ENCODE measurements around the gene MMP20. TPM values are rescaled to one million over a fixed set of nuclear protein-coding genes. Genes with fewer than 3 reads are reported as not detected.

Gene MMP20
- polyA plus RNA-seq, 3 donors = not detected

DNA sequence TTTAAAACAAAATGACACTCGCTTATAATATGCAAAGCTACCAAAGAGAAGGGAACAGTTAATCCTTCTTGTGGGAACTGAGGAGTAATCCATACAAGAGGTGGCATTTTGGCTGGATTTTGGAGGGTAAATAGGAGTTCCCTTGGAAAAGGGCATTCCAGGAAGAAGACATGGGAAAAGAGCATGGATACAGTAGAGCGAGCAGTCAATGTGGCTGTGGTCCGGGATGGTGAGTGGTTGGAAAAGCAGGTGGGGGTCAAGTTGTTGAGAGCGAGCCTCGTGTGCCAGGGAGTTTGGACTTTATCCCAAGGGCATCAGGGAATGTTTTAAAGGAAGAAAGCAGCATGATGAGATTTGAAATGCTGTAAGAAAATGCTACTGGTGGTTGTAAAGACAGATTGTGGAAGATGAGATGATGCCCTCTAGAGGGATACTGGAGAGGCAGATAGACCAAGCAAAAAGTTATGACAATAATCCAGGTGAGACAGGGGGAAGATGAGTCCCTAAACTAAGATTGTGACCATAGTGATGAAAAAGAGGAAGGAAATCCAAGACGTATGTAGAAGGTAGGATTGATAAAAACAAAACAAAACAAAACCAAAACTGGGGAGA lies 90.8 kb downstream of the MMP20 start:
- Histone ChIP-seq H3K4me1 (ENCODE audit: control insufficient read depth in 1 of 2, insufficient read depth in 2 of 2, low read length in 2 of 2) (peaks cover 0 to 4% of the 10 kb centered on the region in 2 donors), H3K4me3 (replicated peaks in 1 of 3; ENCODE audit: low read depth in 2 of 3, low read length in 3 of 3) (no peak overlapping the region), H2AFZ (ENCODE audit: insufficient read depth, low read depth, low read length, poor library complexity, severe bottlenecking) (no peak overlapping the region), H3K79me2 (ENCODE audit: insufficient read depth, low read length) (no peaks in the 10 kb centered on the region), H3K27ac (ENCODE audit: low read depth in 1 of 2, low read length in 2 of 2) (no peak overlapping the region), H4K20me1 (ENCODE audit: insufficient read depth, low read length) (no peaks in the 10 kb centered on the region), H3K36me3 (replicated peaks in 1 of 2; ENCODE audit: control insufficient read depth in 1 of 2, insufficient read depth in 2 of 2, low read length in 2 of 2) (no peaks in the 10 kb centered on the region), H3K27me3 (ENCODE audit: control insufficient read depth in 2 of 2, insufficient read depth in 2 of 2, low read length in 2 of 2) (no peaks in the 10 kb centered on the region), H3K9ac (ENCODE audit: insufficient read depth, low read length, poor library complexity, severe bottlenecking) (no peak overlapping the region), H3K4me2 (replicated peaks; ENCODE audit: extremely low read depth, low read length, poor library complexity, severe bottlenecking) (no peak overlapping the region), H3K9me3 (replicated peaks in 1 of 2; ENCODE audit: control insufficient read depth in 1 of 2, insufficient read depth in 1 of 2, low read length in 2 of 2) (no peaks in the 10 kb centered on the region)
- intact Hi-C loops (cut with micrococcal nuclease) = no loop called here
- 99% methylated on average over 5 of the region's 6 CpGs for WGBS (ENCODE audit: insufficient coverage)
- peaks cover 9% of the 10 kb centered on the region for H3K4me1 Mint-ChIP-seq
- peaks cover 0 to 1% (median 0%) of the 10 kb centered on the region in 7 donors for H3K9me3 Mint-ChIP-seq
- H3K27ac Mint-ChIP-seq = no peak overlapping the region
- H3K27me3 Mint-ChIP-seq (ENCODE audit: low read depth in 3 of 3) = peaks cover 0 to 2% (median 1%) of the 10 kb centered on the region in 3 donors
- H3K4me3 Mint-ChIP-seq = no peak overlapping the region
- no peaks in the 10 kb centered on the region for H3K36me3 Mint-ChIP-seq
- no peak for DNase-seq
- TF ChIP-seq, protein P1, sequence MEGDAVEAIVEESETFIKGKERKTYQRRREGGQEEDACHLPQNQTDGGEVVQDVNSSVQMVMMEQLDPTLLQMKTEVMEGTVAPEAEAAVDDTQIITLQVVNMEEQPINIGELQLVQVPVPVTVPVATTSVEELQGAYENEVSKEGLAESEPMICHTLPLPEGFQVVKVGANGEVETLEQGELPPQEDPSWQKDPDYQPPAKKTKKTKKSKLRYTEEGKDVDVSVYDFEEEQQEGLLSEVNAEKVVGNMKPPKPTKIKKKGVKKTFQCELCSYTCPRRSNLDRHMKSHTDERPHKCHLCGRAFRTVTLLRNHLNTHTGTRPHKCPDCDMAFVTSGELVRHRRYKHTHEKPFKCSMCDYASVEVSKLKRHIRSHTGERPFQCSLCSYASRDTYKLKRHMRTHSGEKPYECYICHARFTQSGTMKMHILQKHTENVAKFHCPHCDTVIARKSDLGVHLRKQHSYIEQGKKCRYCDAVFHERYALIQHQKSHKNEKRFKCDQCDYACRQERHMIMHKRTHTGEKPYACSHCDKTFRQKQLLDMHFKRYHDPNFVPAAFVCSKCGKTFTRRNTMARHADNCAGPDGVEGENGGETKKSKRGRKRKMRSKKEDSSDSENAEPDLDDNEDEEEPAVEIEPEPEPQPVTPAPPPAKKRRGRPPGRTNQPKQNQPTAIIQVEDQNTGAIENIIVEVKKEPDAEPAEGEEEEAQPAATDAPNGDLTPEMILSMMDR (IDR thresholded peaks at IDR 0.05) = no peak

DNA sequence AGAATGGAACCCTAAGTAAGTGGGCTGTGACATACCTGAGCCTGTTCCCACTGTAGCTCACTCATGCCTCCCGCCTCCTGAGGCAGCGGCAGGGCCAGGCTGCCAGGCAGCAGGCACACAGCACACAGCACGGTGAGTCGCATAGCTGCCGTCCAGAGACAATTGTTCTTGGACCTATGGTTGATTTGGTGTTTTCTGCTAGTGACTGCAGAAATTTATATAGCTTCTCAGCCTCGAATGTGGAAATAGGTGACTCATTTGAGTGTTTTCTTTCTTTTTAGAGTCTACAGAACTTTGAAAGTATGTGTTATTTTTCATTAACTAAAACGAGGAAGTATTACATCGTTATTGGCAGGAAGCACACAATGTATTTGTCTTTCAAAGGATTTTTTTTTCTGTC lies 94.6 kb downstream of the MMP20 start, which contains the start of gene MMP7:
Gene MMP7 (minus strand): TSS at position 190 of the 400 bp plus-strand sequence. CDS start 47 bp downstream, at position 143.
- Histone ChIP-seq H3K4me3 (replicated peaks in 1 of 3; ENCODE audit: low read depth in 2 of 3, low read length in 3 of 3) (peak within 1 kb of the TSS in 1 of 3 experiments; percentile 57), H3K9ac (ENCODE audit: insufficient read depth, low read length, poor library complexity, severe bottlenecking) (no peak within 1 kb of the TSS), H3K27me3 (ENCODE audit: control insufficient read depth in 2 of 2, insufficient read depth in 2 of 2, low read length in 2 of 2) (no peaks in the 10 kb centered on the region), H3K9me3 (replicated peaks in 1 of 2; ENCODE audit: control insufficient read depth in 1 of 2, insufficient read depth in 1 of 2, low read length in 2 of 2) (no peaks in the 10 kb centered on the region), H3K27ac (ENCODE audit: low read depth in 1 of 2, low read length in 2 of 2) (no peak within 1 kb of the TSS), H4K20me1 (ENCODE audit: insufficient read depth, low read length) (no peaks in the 10 kb centered on the region), H3K4me2 (replicated peaks; ENCODE audit: extremely low read depth, low read length, poor library complexity, severe bottlenecking) (peak within 1 kb of the TSS; percentile 56), H2AFZ (ENCODE audit: insufficient read depth, low read depth, low read length, poor library complexity, severe bottlenecking) (peak within 1 kb of the TSS; percentile 76), H3K79me2 (ENCODE audit: insufficient read depth, low read length) (no peaks in the 10 kb centered on the region), H3K36me3 (replicated peaks in 1 of 2; ENCODE audit: control insufficient read depth in 1 of 2, insufficient read depth in 2 of 2, low read length in 2 of 2) (no peaks in the 10 kb centered on the region), H3K4me1 (ENCODE audit: control insufficient read depth in 1 of 2, insufficient read depth in 2 of 2, low read length in 2 of 2) (peaks cover 0 to 4% of the 10 kb centered on the region in 2 donors)
- no peaks in the 10 kb centered on the region for H3K36me3 Mint-ChIP-seq
- H3K27ac Mint-ChIP-seq = peak within 1 kb of the TSS in 1 of 7 donors; percentile 42
- H3K9me3 Mint-ChIP-seq = peaks cover 0 to 1% (median 0%) of the 10 kb centered on the region in 7 donors
- TF ChIP-seq, protein P1 (IDR thresholded peaks at IDR 0.05) = no peak
- peaks cover 0 to 2% (median 0%) of the 10 kb centered on the region in 3 donors for H3K27me3 Mint-ChIP-seq (ENCODE audit: low read depth in 3 of 3)
- intact Hi-C loops (cut with micrococcal nuclease) = no loop called here
- peak; percentile 3 to 20 (median 8) for DNase-seq
- peak within 1 kb of the TSS; percentile 5 to 79 for H3K4me3 Mint-ChIP-seq
- peaks cover 12% of the 10 kb centered on the region for H3K4me1 Mint-ChIP-seq
- WGBS (ENCODE audit: insufficient coverage) = 20% methylated on average over 6 of the region's 8 CpGs

Data from CD14-positive monocyte (primary cell).